Lung (tissue), 12 donors: ENCODE results near the gene C20orf202. TPM values are rescaled to one million over a fixed set of nuclear protein-coding genes. Genes with fewer than 3 reads are reported as not detected.

Source experiments
- ATAC-seq: fragments of 200-7000 bp; cut with Tn5 transposase; one replicate; pipeline ENCODE4 v1.9.1; 2020; ENCODE audit warnings: moderate number of reproducible peaks; ENCODE audit not compliant: insufficient read depth, low FRiP score
- DNase-seq, 3 donors: peaks; one replicate each; pipeline ENCODE4 v3.0.0-alpha.2; 2013 to 2017
- H3K27ac ChIP-seq, 2 donors: one replicate each; pipeline ENCODE4 v1.5.1; 2013; ENCODE audit warnings: mild to moderate bottlenecking in 2 of 2, moderate library complexity in 2 of 2, control low read depth in 1 of 2, inconsistent platforms in 1 of 2, low read depth in 1 of 2, low read length in 1 of 2
- H3K27me3 ChIP-seq, 3 donors: one replicate each; pipeline ENCODE4 v1.5.1; 2013; ENCODE audit warnings: low read length in 2 of 3; ENCODE audit not compliant: control insufficient read depth in 3 of 3, insufficient read depth in 3 of 3
- H3K36me3 ChIP-seq, 4 donors: one replicate each; pipeline ENCODE4 v1.5.1; 2013; ENCODE audit warnings: low read length in 4 of 4, mild to moderate bottlenecking in 1 of 4, moderate library complexity in 1 of 4; ENCODE audit not compliant: control insufficient read depth in 4 of 4, insufficient read depth in 4 of 4
- H3K4me1 ChIP-seq, 5 donors: one replicate each; pipeline ENCODE4 v1.5.1; 2013; ENCODE audit warnings: low read length in 5 of 5, mild to moderate bottlenecking in 2 of 5, moderate library complexity in 1 of 5; ENCODE audit not compliant: control insufficient read depth in 5 of 5, insufficient read depth in 5 of 5
- H3K4me3 ChIP-seq: one replicate; pipeline ENCODE4 v1.5.1; 2013; ENCODE audit warnings: mild to moderate bottlenecking, control low read depth, moderate library complexity
- H3K9ac ChIP-seq, 2 donors: one replicate each; pipeline ENCODE4 v1.5.1; 2013; ENCODE audit warnings: low read length in 2 of 2, control low read depth in 1 of 2; ENCODE audit not compliant: insufficient read depth in 1 of 2
- H3K9me3 ChIP-seq, 4 donors: one replicate each; pipeline ENCODE4 v1.5.1; 2013; ENCODE audit warnings: low read length in 3 of 4, mild to moderate bottlenecking in 1 of 4, moderate library complexity in 1 of 4; ENCODE audit not compliant: control insufficient read depth in 4 of 4, insufficient read depth in 3 of 4
- CTCF ChIP-seq: IDR thresholded peaks from 2 replicates; pipeline ENCODE4 v1.5.1; 2012; ENCODE audit warnings: mild to moderate bottlenecking; ENCODE audit errors: control extremely low read depth, extremely low read depth
- WGBS, 2 donors: extraction: QIAGEN DNeasy Blood & Tissue Kit; methylation state at CpG; one replicate each; pipeline ENCODE4 v1.1.7; 2013; 5-methylcytosine and 5-hydroxymethylcytosine counted together
- polyA plus RNA-seq, 2 donors: library from polyadenylated mRNA; stranded (reverse); fragments of 200-250 nt; gene quantifications; one replicate each; pipeline ENCODE4 v1.2.1, GENCODE V29; 2013
- total RNA-seq, 2 donors: library from RNA; depleted of rRNA in 1 of 2; stranded (reverse); fragments of >200 nt in 1 of 2; gene quantifications; one replicate each; pipeline ENCODE4 v1.2.1, GENCODE V29; 2014 to 2021
- donor health status: control.
- donor health status: control.
- donor health status: Bipolar disorder and iron deficiency.
- donor health status: healthy.
- donor health status: DM: yes; HTN: yes; CAD: no.

C20orf202 gene
- total and polyA plus RNA-seq, 4 donors, result 0.11 to 1.0 (median 0.38) TPM

- peak; percentile 74 for ATAC-seq
- TF ChIP-seq CTCF, result peak; percentile 22
- H3K27me3 ChIP-seq, result peaks cover 0 to 26% (median 7%) of the 10 kb centered on the region in 3 donors
- DNase-seq, result peak; percentile 51 to 73 (median 68)
- H3K9me3 ChIP-seq, result peaks cover 0 to 5% (median 2%) of the 10 kb centered on the region in 4 donors
- H3K27ac ChIP-seq, result no peak overlapping the region
- peaks cover 0 to 2% (median 1%) of the 10 kb centered on the region in 4 donors for H3K36me3 ChIP-seq
- H3K4me3 ChIP-seq, result no peak overlapping the region
- H3K4me1 ChIP-seq, result peaks cover 0 to 40% (median 9%) of the 10 kb centered on the region in 5 donors
- 9 to 12% methylated on average over 20 of the region's 20 CpGs for WGBS, 2 donors
- H3K9ac ChIP-seq, result no peak overlapping the region
Measured at GRCh38 chr20:1185790-1186334, 17.4 kb upstream of the C20orf202 start.

- H3K4me3 ChIP-seq, result no peak overlapping the region
- WGBS, 2 donors, result 76 to 82% methylated on average over 13 of the region's 13 CpGs
- peaks cover 0 to 2% (median 0%) of the 10 kb centered on the region in 4 donors for H3K36me3 ChIP-seq
- peak overlapping the region in 1 of 2 donors; percentile 13 for H3K27ac ChIP-seq
- H3K9ac ChIP-seq, result no peak overlapping the region
- ATAC-seq (no peak), DNase-seq (no peak)
- no peak for TF ChIP-seq CTCF
- H3K9me3 ChIP-seq, result peaks cover 0 to 5% (median 2%) of the 10 kb centered on the region in 4 donors
- peaks cover 0 to 46% (median 9%) of the 10 kb centered on the region in 5 donors for H3K4me1 ChIP-seq
- H3K27me3 ChIP-seq, result peaks cover 0 to 26% (median 7%) of the 10 kb centered on the region in 3 donors
Measured at GRCh38 chr20:1186367-1186991, 16.8 kb upstream of the C20orf202 start.

DNA sequence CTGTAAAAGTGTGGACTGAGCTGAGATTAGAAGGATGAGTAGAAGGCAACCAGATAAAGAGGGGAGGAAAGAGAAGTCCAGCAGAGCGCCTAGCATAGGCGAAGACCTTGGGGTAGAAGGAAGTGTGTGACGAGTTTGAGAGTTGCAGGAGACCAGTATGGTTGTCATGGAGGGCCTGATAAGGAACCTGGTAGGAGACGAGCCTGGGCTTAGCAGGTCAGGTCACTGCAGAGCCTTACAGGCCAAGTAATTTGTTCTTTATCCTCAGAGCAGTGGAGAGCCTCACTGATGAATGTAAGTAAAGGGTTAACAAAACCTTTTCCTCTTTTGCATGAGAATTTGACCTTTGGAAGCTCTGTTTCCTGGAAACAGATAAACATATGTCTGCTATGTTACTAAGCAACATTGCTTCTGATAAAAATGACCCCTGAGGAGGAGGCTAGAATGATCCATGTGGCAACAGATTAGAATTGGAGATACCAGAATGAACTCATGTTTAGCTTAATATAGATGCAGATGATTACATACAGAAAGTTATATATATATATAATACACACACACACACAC is 15.6 kb upstream of the C20orf202 start:
- Histone ChIP-seq H3K4me1 (peaks cover 0 to 54% (median 11%) of the 10 kb centered on the region in 5 donors), H3K36me3 (peaks cover 0 to 2% (median 0%) of the 10 kb centered on the region in 4 donors), H3K4me3 (no peak overlapping the region), H3K27me3 (peaks cover 0 to 26% (median 7%) of the 10 kb centered on the region in 3 donors), H3K27ac (no peak overlapping the region), H3K9ac (peak overlapping the region in 1 of 2 donors; percentile 44), H3K9me3 (peaks cover 0 to 5% (median 2%) of the 10 kb centered on the region in 4 donors)
- DNase-seq (peak in 2 of 3 donors; percentile 65 to 71), ATAC-seq (no peak)
- 52 to 62% methylated on average over 4 of the region's 4 CpGs for WGBS, 2 donors
- TF ChIP-seq CTCF, result no peak
